ENCODE measurements around the gene PHETA1. TPM values are rescaled to one million over a fixed set of nuclear protein-coding genes. Genes with fewer than 3 reads are reported as not detected.
A peak's percentile ranks its signal among the peaks of the same experiment; 100 is the strongest.

The PHETA1 gene
- total and polyA plus RNA-seq, 10 of the 15 experiments (the other 5 are each of a cell fraction or from before 2014, with no cell fraction given) = 0.02 to 1.3 (median 0.51) TPM; not detected in 1

GRCh38 chr12:111390910-111391309 lies 22.0 kb upstream of the PHETA1 start:
- no TSS peak for BruUV-seq (replicated peaks)
- Histone ChIP-seq H3K79me2 (ENCODE audit: control insufficient read depth, insufficient read depth, low read length) (no peaks in the 10 kb centered on the region), H3K27ac (ENCODE audit: control insufficient read depth, insufficient read depth) (no peak overlapping the region), H3K36me3 (ENCODE audit: control insufficient read depth in 2 of 2, insufficient read depth in 2 of 2, low read length in 1 of 2) (no peaks in the 10 kb centered on the region), H3K4me3 (no peak overlapping the region), H3K9me3 (replicated peaks; ENCODE audit: control insufficient read depth, insufficient read depth, low read length) (no peaks in the 10 kb centered on the region), H3K9ac (ENCODE audit: control insufficient read depth, insufficient read depth, low read length) (no peak overlapping the region), H3K4me1 (ENCODE audit: control insufficient read depth, insufficient read depth, low read length) (peaks cover 3% of the 10 kb centered on the region), H3K27me3 (replicated peaks in 1 of 2; ENCODE audit: control insufficient read depth in 2 of 2, insufficient read depth in 2 of 2, low read length in 1 of 2) (no peaks in the 10 kb centered on the region), H3K4me2 (ENCODE audit: control insufficient read depth, insufficient read depth) (no peak overlapping the region), H4K20me1 (ENCODE audit: control insufficient read depth, insufficient read depth) (no peaks in the 10 kb centered on the region), H2AFZ (ENCODE audit: control insufficient read depth, low read depth, low read length) (no peak overlapping the region)
- SMC1A ChIA-PET (ENCODE audit: uncharacterized antibody, unreplicated experiment) = interaction anchor here (0.6 to 1.1 kb wide), 2 partner anchors 61 to 1081 kb away, joined by 4 read pairs; no protein-coding TSS in a partner anchor
- ATAC-seq (no peak), FAIRE-seq (no peak), DNase-seq (ENCODE audit: low read depth, low spot score) (no peak)
- intact Hi-C loops (cut with micrococcal nuclease; ENCODE audit: unreplicated experiment) = loop anchor here (10.0 kb wide), 2 partner anchors 294 to 394 kb away; partner anchors contain the start of genes ACAD10 and BRAP
- CTCF ChIA-PET = interaction anchor here (0.8 to 27.0 kb wide), 2 partner anchors 60 to 388 kb away, joined by 3 to 1117 read pairs; no protein-coding TSS in a partner anchor
- POLR2A ChIA-PET = no interaction called here
- RAD21 ChIA-PET (ENCODE audit: unreplicated experiment) = interaction anchor here (1.4 kb wide), 1 partner anchor 61 kb away, joined by 5 read pairs; no protein-coding TSS in a partner anchor
- in situ Hi-C loops (cut with MboI) = no loop called here
- TF ChIP-seq NFYB (IDR thresholded peaks at IDR 0.05; ENCODE audit: insufficient read depth, low read depth, low read length) = no peak
- WGBS (ENCODE audit: insufficient coverage, insufficient replicate concordance, low lambda C conversion rate, missing lambda C conversion rate) = 65% methylated on average over 7 of the region's 9 CpGs

GRCh38 chr12:111389635-111390034 lies 20.7 kb upstream of the PHETA1 start:
- intact Hi-C loops (cut with micrococcal nuclease; ENCODE audit: unreplicated experiment) = loop anchor here (10.0 kb wide), 2 partner anchors 295 to 395 kb away; partner anchors contain the start of genes ACAD10 and BRAP
- WGBS (ENCODE audit: insufficient coverage, insufficient replicate concordance, low lambda C conversion rate, missing lambda C conversion rate) = 4% methylated on average over 7 of the region's 7 CpGs
- FAIRE-seq (no peak), ATAC-seq (peak; percentile 79), DNase-seq (ENCODE audit: low read depth, low spot score) (no peak)
- TF ChIP-seq RELA (IDR thresholded peaks at IDR 0.05; ENCODE audit: borderline replicate concordance, partially characterized antibody) = no peak
- no peak for TF ChIP-seq SMAD5 (IDR thresholded peaks at IDR 0.05; ENCODE audit: low read depth)
- TF ChIP-seq CTCF (IDR thresholded peaks at IDR 0.05 in 2 of 3, conservative IDR thresholded peaks at IDR 0.05 in 1 of 3; ENCODE audit: control insufficient read depth in 2 of 3, extremely low read depth in 1 of 3, insufficient read depth in 1 of 3, low read depth in 3 of 3, low read length in 3 of 3) = 0 out of 6 replicates have a peak, but pooled peaks of 1 of the 3 experiments have one; percentile 3
- no peak for TF ChIP-seq ZBED1 (IDR thresholded peaks at IDR 0.05; ENCODE audit: borderline replicate concordance)
- TF ChIP-seq DPF2 (IDR thresholded peaks at IDR 0.05) = no peak
- no peak for TF ChIP-seq NFYA (IDR thresholded peaks at IDR 0.05; ENCODE audit: borderline replicate concordance, low read depth, low read length)
- no peak for TF ChIP-seq SUZ12 (IDR thresholded peaks at IDR 0.05; ENCODE audit: unreplicated experiment)
- TF ChIP-seq IRF5 (IDR thresholded peaks at IDR 0.05; ENCODE audit: borderline replicate concordance) = no peak
- TF ChIP-seq NRF1 (conservative IDR thresholded peaks at IDR 0.05; ENCODE audit: low read depth, low read length) = no peak
- TF ChIP-seq SPI1 (IDR thresholded peaks at IDR 0.05; ENCODE audit: borderline replicate concordance, insufficient read depth, low read depth, low read length) = peak; percentile 44; the same call in 1 of the 2 replicates
- SMC1A ChIA-PET (ENCODE audit: uncharacterized antibody, unreplicated experiment) = interaction anchor here (0.6 kb wide), 1 partner anchor 620 kb away, joined by 3 read pairs; no protein-coding TSS in a partner anchor
- Histone ChIP-seq H4K20me1 (ENCODE audit: control insufficient read depth, insufficient read depth) (no peaks in the 10 kb centered on the region), H3K79me2 (ENCODE audit: control insufficient read depth, insufficient read depth, low read length) (no peaks in the 10 kb centered on the region), H2AFZ (ENCODE audit: control insufficient read depth, low read depth, low read length) (no peak overlapping the region), H3K9ac (ENCODE audit: control insufficient read depth, insufficient read depth, low read length) (no peak overlapping the region), H3K4me2 (ENCODE audit: control insufficient read depth, insufficient read depth) (no peak overlapping the region), H3K27me3 (replicated peaks in 1 of 2; ENCODE audit: control insufficient read depth in 2 of 2, insufficient read depth in 2 of 2, low read length in 1 of 2) (no peaks in the 10 kb centered on the region; a peak in 1 of 4 replicates), H3K4me3 (no peak overlapping the region), H3K4me1 (ENCODE audit: control insufficient read depth, insufficient read depth, low read length) (peaks cover 3% of the 10 kb centered on the region), H3K27ac (ENCODE audit: control insufficient read depth, insufficient read depth) (no peak overlapping the region), H3K9me3 (replicated peaks; ENCODE audit: control insufficient read depth, insufficient read depth, low read length) (no peaks in the 10 kb centered on the region), H3K36me3 (ENCODE audit: control insufficient read depth in 2 of 2, insufficient read depth in 2 of 2, low read length in 1 of 2) (no peaks in the 10 kb centered on the region)
- POLR2A ChIA-PET = no interaction called here
- BruUV-seq (replicated peaks) = no TSS peak
- RAD21 ChIA-PET (ENCODE audit: unreplicated experiment) = no interaction called here
- CTCF ChIA-PET = interaction anchor here (0.7 to 27.0 kb wide), 2 partner anchors 61 to 77 kb away, joined by 3 to 1117 read pairs; no protein-coding TSS in a partner anchor
- in situ Hi-C loops (cut with MboI) = no loop called here

Measured in GM12878 (cell line).